Activated naive CD4-positive, alpha-beta T cell treated with anti-CD3 and anti-CD28 coated beads, Interleukin-2, amount 10 ng/mL, durations not matched to agents 5 hours and 36 hours (primary cell): ENCODE results near the gene GTPBP6. TPM values are rescaled to one million over a fixed set of nuclear protein-coding genes. Genes with fewer than 3 reads are reported as not detected.

ENCODE experiments used
- total RNA-seq, 2 experiments: library from RNA; stranded (reverse); gene quantifications; one replicate each; pipeline ENCODE4 v1.2.3, GENCODE V29; 2021

The GTPBP6 gene, protein sequence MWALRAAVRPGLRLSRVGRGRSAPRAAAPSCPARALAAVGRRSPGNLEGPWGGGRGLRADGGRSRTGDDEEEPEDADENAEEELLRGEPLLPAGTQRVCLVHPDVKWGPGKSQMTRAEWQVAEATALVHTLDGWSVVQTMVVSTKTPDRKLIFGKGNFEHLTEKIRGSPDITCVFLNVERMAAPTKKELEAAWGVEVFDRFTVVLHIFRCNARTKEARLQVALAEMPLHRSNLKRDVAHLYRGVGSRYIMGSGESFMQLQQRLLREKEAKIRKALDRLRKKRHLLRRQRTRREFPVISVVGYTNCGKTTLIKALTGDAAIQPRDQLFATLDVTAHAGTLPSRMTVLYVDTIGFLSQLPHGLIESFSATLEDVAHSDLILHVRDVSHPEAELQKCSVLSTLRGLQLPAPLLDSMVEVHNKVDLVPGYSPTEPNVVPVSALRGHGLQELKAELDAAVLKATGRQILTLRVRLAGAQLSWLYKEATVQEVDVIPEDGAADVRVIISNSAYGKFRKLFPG
- total RNA-seq: 10 to 100 TPM; 61.0 to 66.0 TPM

DNA sequence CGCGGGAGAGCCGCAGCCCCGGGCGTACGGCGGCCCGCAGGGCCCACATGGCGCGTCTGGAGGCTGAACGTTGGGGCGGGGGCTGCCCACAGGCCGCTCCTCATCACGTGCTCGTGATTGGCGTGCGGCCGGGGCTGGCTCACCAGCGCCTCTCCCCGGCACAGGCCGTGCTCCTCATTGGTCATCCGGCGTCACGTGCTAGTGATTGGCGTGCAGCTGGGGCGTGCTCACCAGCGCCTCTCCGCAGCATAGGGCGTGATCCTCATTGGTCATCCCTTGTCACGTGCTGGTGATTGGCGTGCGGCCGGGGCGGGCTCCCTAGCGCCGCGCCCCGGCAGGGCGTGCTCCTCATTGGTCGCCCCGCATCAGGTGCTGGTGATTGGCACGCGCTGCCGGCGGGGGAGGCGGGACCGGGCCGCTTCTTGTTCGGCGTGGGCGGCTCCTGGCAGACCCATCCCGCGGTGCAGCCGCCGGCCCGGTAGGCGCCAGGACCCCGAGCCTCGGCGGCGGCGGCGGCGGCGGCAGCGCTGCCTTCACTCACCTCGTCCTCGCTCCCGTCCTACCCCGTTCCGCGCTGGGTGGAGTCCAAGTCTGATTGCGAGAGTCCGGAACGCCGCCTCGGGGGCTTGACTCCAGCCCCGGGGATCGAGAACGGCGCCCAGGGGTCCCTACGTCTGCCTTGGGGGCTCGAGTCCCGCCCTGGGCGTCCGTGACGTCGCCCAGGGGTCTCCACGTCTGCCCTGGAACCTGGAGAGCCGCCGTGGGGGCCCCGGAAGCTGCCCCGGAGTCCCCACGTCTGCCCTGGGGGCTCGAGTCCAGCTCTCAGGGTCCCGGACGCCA lies at the start of gene GTPBP6:
Gene GTPBP6, minus strand, starts transcription at position 58 of the 840 bp plus-strand sequence. Its CDS starts 9 bp downstream, at position 49.

DNA sequence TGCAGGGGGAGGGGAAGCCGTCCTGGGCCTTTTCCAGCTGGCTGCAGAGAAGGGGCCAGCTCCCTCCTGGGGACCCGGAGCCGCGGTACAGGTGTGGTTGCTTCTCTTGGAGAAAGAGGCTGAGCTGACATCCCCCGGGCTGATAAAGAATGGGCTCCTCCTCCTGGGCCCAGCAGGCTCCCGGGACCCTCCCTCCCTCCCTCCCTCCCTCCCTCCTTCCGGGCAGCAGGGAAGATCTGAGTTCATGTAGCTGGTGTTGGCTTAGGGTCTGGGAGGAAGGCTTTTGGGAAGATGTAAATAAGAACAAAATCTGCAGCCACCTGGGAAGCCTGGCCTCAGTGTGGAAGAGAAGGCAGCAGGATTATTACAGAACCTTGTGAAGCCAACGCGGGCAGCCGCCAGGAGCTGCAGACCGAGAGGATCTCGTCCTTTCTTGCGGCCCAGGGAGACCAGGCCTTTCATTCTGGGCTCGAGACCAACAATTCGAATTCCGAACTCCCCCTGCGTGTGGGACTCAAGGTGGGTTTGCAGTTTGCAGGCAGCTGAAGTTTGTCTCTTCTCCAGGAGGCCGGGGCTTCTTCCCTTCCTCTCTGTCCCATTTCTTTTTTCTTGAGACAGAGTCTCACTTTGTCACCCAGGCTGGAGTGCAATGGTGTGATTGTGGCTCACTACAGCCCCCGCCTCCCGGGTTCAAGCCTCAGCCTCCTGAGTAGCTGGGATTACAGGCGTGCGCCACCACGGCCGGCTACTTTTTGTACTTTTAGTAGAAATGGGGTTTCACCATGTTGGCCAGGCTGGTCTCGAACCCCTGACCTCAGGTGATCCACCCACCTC lies 37.2 kb downstream of the GTPBP6 start, which contains the start of gene PLCXD1:
Gene PLCXD1, plus strand, starts transcription at position 216 of the 834 bp plus-strand sequence. CDS start 2,807 bp downstream, outside the sequence.

Other genes with a start within 250 kb of the GTPBP6 start
- 10 to 100 TPM; 35.6 to 40.0 TPM for gene PLCXD1, start 37.4 kb downstream of the GTPBP6 start, total RNA-seq
- 10 to 100 TPM; 35.1 to 35.8 TPM for gene PPP2R3B, start 68.1 kb upstream of the GTPBP6 start, total RNA-seq